ENCODE data around the gene ITGA1. TPM values are rescaled to one million over a fixed set of nuclear protein-coding genes. Genes with fewer than 3 reads are reported as not detected.

The ITGA1 gene
- total RNA-seq, 4 donors from 2014 or later, result 5.7 to 20.4 (median 12.4) TPM

GRCh38 chr5:52849544-52849943 is 61.8 kb downstream of the ITGA1 start:
- no peak overlapping the region for H3K27ac ChIP-seq
- intact Hi-C loops (cut with DNase I; ENCODE audit: low total_unique reads), result no loop called here

GRCh38 chr5:52853650-52854049 is 65.9 kb downstream of the ITGA1 start:
- H3K27me3 ChIP-seq, result no peaks in the 10 kb centered on the region
- no peaks in the 10 kb centered on the region for H3K36me3 ChIP-seq
- no peak overlapping the region for H3K4me3 ChIP-seq
- TF ChIP-seq POLR2A (IDR thresholded peaks at IDR 0.05), result no peak
- no peak for TF ChIP-seq CTCF (IDR thresholded peaks at IDR 0.05 in 4 of 5, conservative IDR thresholded peaks at IDR 0.05 in 1 of 5)
- no peaks in the 10 kb centered on the region for H3K9me3 ChIP-seq
- intact Hi-C loops (cut with DNase I; ENCODE audit: low total_unique reads) (no loop called here), in situ Hi-C loops (cut with MboI; ENCODE audit: low sequenced_read_pairs in 4 of 4) (no loop called here)
- ATAC-seq (no peak), DNase-seq (no peak)
- no peak overlapping the region for H3K27ac ChIP-seq
- peaks cover 0 to 5% of the 10 kb centered on the region in 2 donors for H3K4me1 ChIP-seq

More at GRCh38 chr5:52849544-52849943, 61.8 kb downstream of the ITGA1 start:
- Histone ChIP-seq H3K36me3 (no peaks in the 10 kb centered on the region), H3K27me3 (no peaks in the 10 kb centered on the region), H3K9me3 (no peaks in the 10 kb centered on the region), H3K4me3 (no peak overlapping the region), H3K4me1 (no peaks in the 10 kb centered on the region)
- no peak for ATAC-seq
- DNase-seq, result no peak
- TF ChIP-seq CTCF (IDR thresholded peaks at IDR 0.05 in 4 of 5, conservative IDR thresholded peaks at IDR 0.05 in 1 of 5) (no peak), POLR2A (IDR thresholded peaks at IDR 0.05) (no peak)
- in situ Hi-C loops (cut with MboI; ENCODE audit: low sequenced_read_pairs in 4 of 4), result no loop called here

GRCh38 chr5:52854301-52854700 is 66.6 kb downstream of the ITGA1 start:
- H3K4me3 ChIP-seq, result no peak overlapping the region
- H3K4me1 ChIP-seq, result peaks cover 0 to 5% of the 10 kb centered on the region in 2 donors
- H3K9me3 ChIP-seq, result no peaks in the 10 kb centered on the region
- intact Hi-C loops (cut with DNase I; ENCODE audit: low total_unique reads) (no loop called here), in situ Hi-C loops (cut with MboI; ENCODE audit: low sequenced_read_pairs in 4 of 4) (no loop called here)
- DNase-seq, result no peak
- no peaks in the 10 kb centered on the region for H3K36me3 ChIP-seq
- H3K27me3 ChIP-seq, result no peaks in the 10 kb centered on the region
- no peak for ATAC-seq
- TF ChIP-seq CTCF (IDR thresholded peaks at IDR 0.05 in 4 of 5, conservative IDR thresholded peaks at IDR 0.05 in 1 of 5), result no peak
- TF ChIP-seq POLR2A (IDR thresholded peaks at IDR 0.05), result no peak
- no peak overlapping the region for H3K27ac ChIP-seq

- ATAC-seq, result no peak
- in situ Hi-C loops (cut with MboI; ENCODE audit: low sequenced_read_pairs in 4 of 4), result no loop called here
- Histone ChIP-seq H3K4me3 (no peak overlapping the region), H3K27ac (peak overlapping the region in 2 of 4 donors; percentile 3 to 4), H3K36me3 (no peaks in the 10 kb centered on the region), H3K4me1 (peaks cover 0 to 5% of the 10 kb centered on the region in 2 donors), H3K9me3 (no peaks in the 10 kb centered on the region), H3K27me3 (no peaks in the 10 kb centered on the region)
- TF ChIP-seq CTCF (IDR thresholded peaks at IDR 0.05 in 4 of 5, conservative IDR thresholded peaks at IDR 0.05 in 1 of 5), result no peak
- no peak for TF ChIP-seq POLR2A (IDR thresholded peaks at IDR 0.05)
- intact Hi-C loops (cut with DNase I; ENCODE audit: low total_unique reads), result no loop called here
- DNase-seq, result no peak
Observed at GRCh38 chr5:52854949-52855348, 67.2 kb downstream of the ITGA1 start.

GRCh38 chr5:52856564-52856963 is 68.8 kb downstream of the ITGA1 start:
- no peak overlapping the region for H3K4me3 ChIP-seq
- peaks cover 0 to 5% of the 10 kb centered on the region in 2 donors for H3K4me1 ChIP-seq
- ATAC-seq (no peak), DNase-seq (no peak)
- H3K27ac ChIP-seq, result no peak overlapping the region
- TF ChIP-seq POLR2A (IDR thresholded peaks at IDR 0.05) (no peak), CTCF (IDR thresholded peaks at IDR 0.05 in 4 of 5, conservative IDR thresholded peaks at IDR 0.05 in 1 of 5) (no peak)
- no peaks in the 10 kb centered on the region for H3K27me3 ChIP-seq
- H3K36me3 ChIP-seq, result no peaks in the 10 kb centered on the region
- intact Hi-C loops (cut with DNase I; ENCODE audit: low total_unique reads) (no loop called here), in situ Hi-C loops (cut with MboI; ENCODE audit: low sequenced_read_pairs in 4 of 4) (no loop called here)
- no peaks in the 10 kb centered on the region for H3K9me3 ChIP-seq
